Loucy (cell line): ENCODE measurements around the gene CHD6.

Source experiments
- H2AFZ ChIP-seq: fragments of 200-600 bp; sonication (generic); 2 replicates; pipeline ENCODE4 v1.6.0; 2016; ENCODE audit warnings: antibody characterized with exemption, mild to moderate bottlenecking, low read length, moderate library complexity
- H3F3A ChIP-seq: fragments of 200-600 bp; 2 replicates; pipeline ENCODE4 v1.6.0; 2016; ENCODE audit warnings: antibody characterized with exemption, low read depth, mild to moderate bottlenecking
- H3K27me3 ChIP-seq: fragments of 200-600 bp; sonication (generic); 2 replicates; pipeline ENCODE4 v1.6.1; 2014; ENCODE audit warnings: low read length, mild to moderate bottlenecking; ENCODE audit not compliant: insufficient read depth, poor library complexity, severe bottlenecking
- H3K36me3 ChIP-seq: fragments of 200-600 bp; sonication (generic); 2 replicates; pipeline ENCODE4 v1.6.1; 2016; ENCODE audit warnings: low read length; ENCODE audit not compliant: insufficient read depth
- H3K4me1 ChIP-seq: fragments of 200-600 bp; sonication (generic); 2 replicates; pipeline ENCODE4 v1.5.1; 2014; ENCODE audit warnings: low read length, mild to moderate bottlenecking; ENCODE audit not compliant: insufficient read depth, poor library complexity, severe bottlenecking
- H3K4me2 ChIP-seq: fragments of 200-600 bp; sonication (generic); 2 replicates; pipeline ENCODE4 v1.6.0; 2014; ENCODE audit warnings: antibody characterized with exemption, low read length, low read depth, mild to moderate bottlenecking; ENCODE audit not compliant: poor library complexity, severe bottlenecking
- H3K4me3 ChIP-seq: fragments of 200-600 bp; sonication (generic); 2 replicates; pipeline ENCODE4 v1.5.1; 2014; ENCODE audit warnings: low read length, mild to moderate bottlenecking, mixed read lengths; ENCODE audit not compliant: poor library complexity, severe bottlenecking
- H3K79me2 ChIP-seq: fragments of 200-600 bp; sonication (generic); 2 replicates; pipeline ENCODE4 v1.6.1; 2014; ENCODE audit warnings: low read length; ENCODE audit not compliant: insufficient read depth
- H3K9ac ChIP-seq: fragments of 200-600 bp; sonication (generic); 2 replicates; pipeline ENCODE4 v1.6.0; 2014; ENCODE audit warnings: mild to moderate bottlenecking, low read depth, low read length, moderate library complexity; ENCODE audit not compliant: poor library complexity, severe bottlenecking
- H3K9me2 ChIP-seq: fragments of 200-600 bp; sonication (generic); replicated peaks from 2 replicates; pipeline ENCODE4 v1.6.1; 2016; ENCODE audit warnings: low read depth, low read length, mixed read lengths
- H3K9me3 ChIP-seq: fragments of 200-600 bp; sonication (generic); 2 replicates; pipeline ENCODE4 v1.6.1; 2014; ENCODE audit warnings: mild to moderate bottlenecking, antibody characterized with exemption, low read length, low read depth; ENCODE audit not compliant: insufficient read depth
- H4K20me1 ChIP-seq: fragments of 200-600 bp; sonication (generic); 2 replicates; pipeline ENCODE4 v1.6.0; 2014; ENCODE audit warnings: antibody characterized with exemption, low read length, mild to moderate bottlenecking; ENCODE audit not compliant: insufficient read depth, poor library complexity, severe bottlenecking
- CTCF ChIP-seq: fragments of 200-600 bp; sonication (generic); conservative IDR thresholded peaks from 2 replicates; pipeline ENCODE4 v1.5.1; 2014; ENCODE audit warnings: mild to moderate bottlenecking, antibody characterized with exemption, low read length
- EZH2phosphoT487 ChIP-seq: fragments of 200-600 bp; IDR thresholded peaks from 2 replicates; pipeline ENCODE4 v1.6.1; 2018; ENCODE audit warnings: antibody characterized with exemption, mild to moderate bottlenecking, moderate library complexity, borderline replicate concordance

The CHD6 gene

GRCh38 chr20:41359541-41360011 is 258.6 kb downstream of the CHD6 start:
- Histone ChIP-seq H4K20me1 (no peaks in the 10 kb centered on the region), H3K9ac (no peak overlapping the region), H3F3A (no peaks in the 10 kb centered on the region), H3K36me3 (no peaks in the 10 kb centered on the region), H3K4me2 (no peak overlapping the region), H3K4me1 (no peaks in the 10 kb centered on the region), H2AFZ (no peak overlapping the region), H3K79me2 (no peaks in the 10 kb centered on the region), H3K9me3 (no peaks in the 10 kb centered on the region), H3K9me2 (no peaks in the 10 kb centered on the region), H3K4me3 (no peak overlapping the region), H3K27me3 (no peaks in the 10 kb centered on the region)
- TF ChIP-seq CTCF: no peak
- TF ChIP-seq EZH2phosphoT487: no peak

GRCh38 chr20:41358717-41359116 is 259.5 kb downstream of the CHD6 start:
- no peaks in the 10 kb centered on the region for H3F3A ChIP-seq
- H3K79me2 ChIP-seq: no peaks in the 10 kb centered on the region
- no peak overlapping the region for H3K4me2 ChIP-seq
- no peaks in the 10 kb centered on the region for H3K4me1 ChIP-seq
- no peak overlapping the region for H3K4me3 ChIP-seq
- TF ChIP-seq EZH2phosphoT487: no peak
- no peak for TF ChIP-seq CTCF
- no peaks in the 10 kb centered on the region for H3K9me2 ChIP-seq
- no peaks in the 10 kb centered on the region for H3K36me3 ChIP-seq
- H2AFZ ChIP-seq: no peak overlapping the region
- H3K9ac ChIP-seq: no peak overlapping the region
- no peaks in the 10 kb centered on the region for H3K9me3 ChIP-seq
- no peaks in the 10 kb centered on the region for H3K27me3 ChIP-seq
- no peaks in the 10 kb centered on the region for H4K20me1 ChIP-seq

GRCh38 chr20:41358230-41358629 is 259.9 kb downstream of the CHD6 start:
- Histone ChIP-seq H3K9ac (no peak overlapping the region), H3F3A (no peaks in the 10 kb centered on the region), H3K4me3 (no peak overlapping the region), H3K79me2 (no peaks in the 10 kb centered on the region), H3K4me1 (no peaks in the 10 kb centered on the region), H4K20me1 (no peaks in the 10 kb centered on the region), H3K4me2 (no peak overlapping the region), H2AFZ (no peak overlapping the region), H3K9me3 (no peaks in the 10 kb centered on the region), H3K36me3 (no peaks in the 10 kb centered on the region), H3K27me3 (no peaks in the 10 kb centered on the region), H3K9me2 (no peaks in the 10 kb centered on the region)
- TF ChIP-seq CTCF (no peak; the same call in none of the 2 replicates), EZH2phosphoT487 (no peak)
